ENCODE measurements around the gene UMODL1.
A peak's percentile ranks its signal among the peaks of the same experiment; 100 is the strongest.

The UMODL1 gene

GRCh38 chr21:42117229-42117966 is 46.3 kb downstream of the UMODL1 start:
- peak; percentile 70 for DNase-seq

- DNase-seq, result no peak
Measured at GRCh38 chr21:42117967-42118780, 47.1 kb downstream of the UMODL1 start.

- DNase-seq, result no peak
Measured at GRCh38 chr21:42118901-42119300, 47.8 kb downstream of the UMODL1 start.

GRCh38 chr21:42120101-42120902 is 49.2 kb downstream of the UMODL1 start:
- DNase-seq, result no peak

GRCh38 chr21:42120903-42121535 is 49.9 kb downstream of the UMODL1 start:
- no peak for DNase-seq

- DNase-seq, result no peak
Measured at GRCh38 chr21:42121794-42122193, 50.7 kb downstream of the UMODL1 start.

GRCh38 chr21:42122398-42122797 is 51.3 kb downstream of the UMODL1 start:
- DNase-seq, result no peak

GRCh38 chr21:42122808-42123207 is 51.7 kb downstream of the UMODL1 start:
- no peak for DNase-seq

GRCh38 chr21:42123219-42123908 is 52.2 kb downstream of the UMODL1 start:
- DNase-seq, result no peak

GRCh38 chr21:42124081-42124480 is 53.0 kb downstream of the UMODL1 start:
- no peak for DNase-seq

- no peak for DNase-seq
Measured at GRCh38 chr21:42124826-42125570, 53.9 kb downstream of the UMODL1 start.

- no peak for DNase-seq
Measured at GRCh38 chr21:42125571-42126544, 54.7 kb downstream of the UMODL1 start.

- DNase-seq, result no peak
Measured at GRCh38 chr21:42127164-42128150, 56.3 kb downstream of the UMODL1 start.

- no peak for DNase-seq
Measured at GRCh38 chr21:42129300-42130266, 58.5 kb downstream of the UMODL1 start.

GRCh38 chr21:42130441-42130840 is 59.3 kb downstream of the UMODL1 start:
- DNase-seq, result no peak

GRCh38 chr21:42132183-42132582 is 61.1 kb downstream of the UMODL1 start:
- no peak for DNase-seq

GRCh38 chr21:42133131-42133530 is 62.0 kb downstream of the UMODL1 start:
- DNase-seq, result no peak
